H9 (cell line): ENCODE data around the gene TMEM163. TPM values are rescaled to one million over a fixed set of nuclear protein-coding genes. Genes with fewer than 3 reads are reported as not detected.
"Not testable (repeated sequence)": the region's sequence is repeated elsewhere in the genome, so short reads cannot be mapped to it uniquely, and the experiment has no call there.

ENCODE experiments used
- DNase-seq: peaks from one replicate; pipeline ENCODE4 v3.0.0-alpha.2; 2017
- H2AFZ ChIP-seq: one replicate; pipeline ENCODE4 v1.6.1; 2013; ENCODE audit warnings: mild to moderate bottlenecking, low read length, control low read depth, moderate library complexity
- H2AK5ac ChIP-seq: 2 replicates; pipeline ENCODE4 v1.6.1; 2013; ENCODE audit warnings: low read length, control low read depth, mixed read lengths; ENCODE audit not compliant: insufficient read length
- H2BK120ac ChIP-seq: one replicate; pipeline ENCODE4 v1.6.1; 2013; ENCODE audit warnings: low read depth, mild to moderate bottlenecking, low read length, control low read depth, inconsistent platforms; ENCODE audit not compliant: poor library complexity, severe bottlenecking
- H2BK12ac ChIP-seq: 2 replicates; pipeline ENCODE4 v1.6.1; 2013; ENCODE audit warnings: low read length, control low read depth, mixed read lengths, low read depth; ENCODE audit not compliant: insufficient read length
- H2BK15ac ChIP-seq: 2 replicates; pipeline ENCODE4 v1.6.1; 2013; ENCODE audit warnings: low read depth, low read length, control low read depth
- H2BK20ac ChIP-seq: one replicate; pipeline ENCODE4 v1.6.1; 2013; ENCODE audit warnings: low read depth, mild to moderate bottlenecking, low read length, control low read depth, inconsistent platforms; ENCODE audit not compliant: poor library complexity, severe bottlenecking
- H2BK5ac ChIP-seq: 2 replicates; pipeline ENCODE4 v1.6.1; 2013; ENCODE audit warnings: low read length, control low read depth, mixed read lengths; ENCODE audit not compliant: insufficient read length
- H3K14ac ChIP-seq: 2 replicates; pipeline ENCODE4 v1.6.1; 2013; ENCODE audit warnings: low read length, control low read depth; ENCODE audit not compliant: insufficient read depth
- H3K18ac ChIP-seq: 2 replicates; pipeline ENCODE4 v1.6.1; 2013; ENCODE audit warnings: low read depth, mild to moderate bottlenecking, mixed read lengths, low read length, control low read depth; ENCODE audit not compliant: insufficient read length
- H3K23ac ChIP-seq: 2 replicates; pipeline ENCODE4 v1.6.1; 2013; ENCODE audit warnings: low read length, control low read depth, mixed read lengths, low read depth; ENCODE audit not compliant: insufficient read length
- H3K23me2 ChIP-seq: 2 replicates; pipeline ENCODE4 v1.6.1; 2013; ENCODE audit warnings: low read depth, mild to moderate bottlenecking, mixed read lengths, low read length, control low read depth; ENCODE audit not compliant: insufficient read length, poor library complexity, severe bottlenecking
- H3K27ac ChIP-seq: 2 replicates; pipeline ENCODE4 v1.5.1; 2013; ENCODE audit warnings: low read length, control low read depth, mixed read lengths, low read depth; ENCODE audit not compliant: insufficient read length
- H3K27me3 ChIP-seq: 2 replicates; pipeline ENCODE4 v1.6.1; 2013; ENCODE audit warnings: low read length, control low read depth, inconsistent platforms; ENCODE audit not compliant: insufficient read depth
- H3K4ac ChIP-seq: 2 replicates; pipeline ENCODE4 v1.6.1; 2013; ENCODE audit warnings: low read depth, mild to moderate bottlenecking, control low read depth, inconsistent platforms, low read length, moderate library complexity
- H3K4me1 ChIP-seq: 2 replicates; pipeline ENCODE4 v1.6.1; 2013; ENCODE audit warnings: low read length, control low read depth, inconsistent platforms; ENCODE audit not compliant: insufficient read depth
- H3K4me2 ChIP-seq: 2 replicates; pipeline ENCODE4 v1.6.1; 2013; ENCODE audit warnings: low read length, control low read depth, mixed read lengths; ENCODE audit not compliant: insufficient read length, insufficient read depth
- H3K56ac ChIP-seq: 2 replicates; pipeline ENCODE4 v1.6.1; 2013; ENCODE audit warnings: low read depth, mild to moderate bottlenecking, mixed read lengths, low read length, control low read depth; ENCODE audit not compliant: insufficient read length
- H3K79me1 ChIP-seq: 2 replicates; pipeline ENCODE4 v1.6.1; 2013; ENCODE audit warnings: low read depth, mild to moderate bottlenecking, moderate library complexity, low read length, control low read depth, inconsistent platforms; ENCODE audit not compliant: insufficient read depth, poor library complexity, severe bottlenecking
- H3K79me2 ChIP-seq: 2 replicates; pipeline ENCODE4 v1.6.1; 2013; ENCODE audit warnings: low read length, control low read depth, inconsistent platforms; ENCODE audit not compliant: insufficient read depth
- H3K9ac ChIP-seq: 2 replicates; pipeline ENCODE4 v1.6.1; 2013; ENCODE audit warnings: low read length, control low read depth, mixed read lengths; ENCODE audit not compliant: insufficient read length; ENCODE audit errors: extremely low read depth
- H3K9me3 ChIP-seq: one replicate; pipeline ENCODE4 v1.6.1; 2013; ENCODE audit warnings: low read depth, low read length, inconsistent platforms; ENCODE audit not compliant: control insufficient read depth
- H3T11ph ChIP-seq: one replicate; pipeline ENCODE4 v1.6.1; 2013; ENCODE audit warnings: mild to moderate bottlenecking, low read length, control low read depth, inconsistent platforms
- H4K20me1 ChIP-seq: one replicate; pipeline ENCODE4 v1.6.1; 2013; ENCODE audit not compliant: control insufficient read depth, insufficient read length, insufficient read depth
- H4K5ac ChIP-seq: 2 replicates; pipeline ENCODE4 v1.6.1; 2013; ENCODE audit warnings: low read depth, mild to moderate bottlenecking, mixed read lengths, low read length, control low read depth; ENCODE audit not compliant: insufficient read length
- H4K8ac ChIP-seq: replicated peaks from 2 replicates; pipeline ENCODE4 v1.6.1; 2013; ENCODE audit warnings: low read length, control low read depth, mixed read lengths, low read depth; ENCODE audit not compliant: insufficient read length
- H4K91ac ChIP-seq: 2 replicates; pipeline ENCODE4 v1.6.1; 2013; ENCODE audit warnings: low read depth, mild to moderate bottlenecking, moderate library complexity, mixed read lengths, low read length, control low read depth; ENCODE audit not compliant: insufficient read length
- H3K27ac Mint-ChIP-seq, 3 experiments: 2 replicates in 2 of 3; 3 replicates in 1 of 3; pipeline ENCODE4 v1.8.0; 2020 to 2021; ENCODE audit warnings: mixed read lengths in 3 of 3, mild to moderate bottlenecking in 1 of 3, moderate library complexity in 1 of 3
- H3K27me3 Mint-ChIP-seq: 2 replicates; pipeline ENCODE4 v1.8.0; 2021; ENCODE audit warnings: low read depth, mild to moderate bottlenecking, moderate library complexity, mixed read lengths
- H3K36me3 Mint-ChIP-seq, 3 experiments: 2 replicates in 2 of 3; 3 replicates in 1 of 3; pipeline ENCODE4 v1.8.0; 2020 to 2021; ENCODE audit warnings: low read depth in 3 of 3, mixed read lengths in 3 of 3; ENCODE audit not compliant: insufficient read depth in 1 of 3
- H3K4me1 Mint-ChIP-seq, 2 experiments: 2 replicates each; pipeline ENCODE4 v1.8.0; 2020; ENCODE audit warnings: mixed read lengths in 2 of 2
- H3K4me3 Mint-ChIP-seq, 2 experiments: 2 replicates in 1 of 2; 3 replicates in 1 of 2; pipeline ENCODE4 v1.8.0; 2020 to 2021; ENCODE audit warnings: mild to moderate bottlenecking in 2 of 2, mixed read lengths in 2 of 2, moderate library complexity in 1 of 2
- H3K9me3 Mint-ChIP-seq, 2 experiments: 2 replicates in 1 of 2; 3 replicates in 1 of 2; pipeline ENCODE4 v1.8.0; 2020; ENCODE audit warnings: mild to moderate bottlenecking in 2 of 2, mixed read lengths in 2 of 2, moderate library complexity in 1 of 2
- CTCF ChIP-seq: fragments of 200-600 bp; sonication (generic); conservative IDR thresholded peaks from 3 replicates; pipeline ENCODE4 v1.8.0; 2021; ENCODE audit warnings: antibody characterized with exemption, mild to moderate bottlenecking
- WGBS: extraction: QIAGEN DNeasy Blood & Tissue Kit; methylation state at CpG from one replicate; pipeline ENCODE4 v1.1.7; 2013; ENCODE audit warnings: missing lambda C conversion rate, low lambda C conversion rate, mixed read lengths; ENCODE audit not compliant: insufficient read length; ENCODE audit errors: extremely low coverage; 5-methylcytosine and 5-hydroxymethylcytosine counted together
- total RNA-seq: library from RNA; stranded (reverse); gene quantifications from 2 replicates; pipeline ENCODE4 v1.2.1, GENCODE V29; 2021

The TMEM163 gene
- total RNA-seq, 1 experiment from 2014 or later: 0.39 TPM

- Histone ChIP-seq H3K23me2 (no peaks in the 10 kb centered on the region), H3K4me1 (no peaks in the 10 kb centered on the region), H3K79me2 (no peaks in the 10 kb centered on the region), H3K18ac (no peak overlapping the region), H2BK120ac (no peak overlapping the region), H3K27me3 (no peaks in the 10 kb centered on the region), H3K4ac (no peak overlapping the region), H2AK5ac (no peak overlapping the region), H3K9me3 (no peaks in the 10 kb centered on the region), H4K5ac (no peak overlapping the region), H3K4me2 (no peak overlapping the region), H2BK15ac (no peak overlapping the region), H2AFZ (no peak overlapping the region), H4K20me1 (peaks cover 2% of the 10 kb centered on the region), H3T11ph (no peak overlapping the region), H3K27ac (no peak overlapping the region), H3K9ac (no peak overlapping the region), H3K56ac (no peak overlapping the region), H3K79me1 (no peaks in the 10 kb centered on the region), H2BK5ac (no peak overlapping the region), H2BK12ac (no peak overlapping the region), H4K91ac (no peak overlapping the region), H2BK20ac (no peak overlapping the region), H3K23ac (no peak overlapping the region), H4K8ac (no peak overlapping the region), H3K14ac (no peak overlapping the region)
- peaks cover 6 to 11% (median 11%) of the 10 kb centered on the region in 3 experiments; a peak in 4 of 7 replicates for H3K36me3 Mint-ChIP-seq
- H3K4me1 Mint-ChIP-seq: peaks cover 4 to 10% of the 10 kb centered on the region in 2 experiments
- peak; percentile 43 for DNase-seq
- no peak overlapping the region; a peak in 1 of 7 replicates for H3K27ac Mint-ChIP-seq
- no peaks in the 10 kb centered on the region; the same call in 1 of the 2 replicates for H3K27me3 Mint-ChIP-seq
- no peak overlapping the region for H3K4me3 Mint-ChIP-seq
- H3K9me3 Mint-ChIP-seq: peaks cover 12 to 13% of the 10 kb centered on the region in 2 experiments
- peak; percentile 82 for TF ChIP-seq CTCF
- WGBS: no CpG with 5 or more reads among the region's 12 CpGs
Measured at GRCh38 chr2:134657650-134658250, 61.0 kb downstream of the TMEM163 start.

DNA sequence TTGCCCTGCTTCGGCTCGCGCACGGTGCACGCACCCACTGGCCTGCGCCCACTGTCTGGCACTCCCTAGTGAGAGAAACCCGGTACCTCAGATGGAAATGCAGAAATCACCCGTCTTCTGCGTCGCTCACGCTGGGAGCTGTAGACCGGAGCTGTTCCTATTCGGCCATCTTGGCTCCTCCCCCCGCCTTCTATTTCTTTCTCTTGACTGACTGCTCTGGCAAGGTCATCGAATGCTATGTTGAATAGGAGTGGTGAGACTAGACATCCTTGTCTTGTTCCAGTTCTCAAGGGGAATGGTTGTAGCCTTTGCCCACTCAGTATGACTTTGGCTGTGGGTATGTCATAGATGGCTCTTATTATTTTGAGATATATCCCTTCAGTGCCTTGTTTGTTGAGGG is 62.4 kb downstream of the TMEM163 start:
- H4K5ac ChIP-seq, H3K79me1 ChIP-seq, H3K9ac ChIP-seq, H3K4ac ChIP-seq, H3K4me2 ChIP-seq, H3K56ac ChIP-seq, H3K9me3 ChIP-seq, H3K27me3 ChIP-seq, H3K27ac Mint-ChIP-seq, H3K18ac ChIP-seq, H2BK15ac ChIP-seq, H3K27me3 Mint-ChIP-seq, H3K23ac ChIP-seq, H4K8ac ChIP-seq, H3K14ac ChIP-seq, H2AFZ ChIP-seq, H3T11ph ChIP-seq, H2AK5ac ChIP-seq, H2BK20ac ChIP-seq, H2BK120ac ChIP-seq, H2BK5ac ChIP-seq, H3K4me1 ChIP-seq, H3K79me2 ChIP-seq, H2BK12ac ChIP-seq, H4K91ac ChIP-seq, H4K20me1 ChIP-seq, H3K23me2 ChIP-seq, H3K27ac ChIP-seq: not testable (repeated sequence)
- DNase-seq: peak; percentile 41
- WGBS: no CpG with 5 or more reads among the region's 15 CpGs
- Mint-ChIP-seq H3K4me3 (peak overlapping the region; percentile 40 to 41; a peak in 3 of 5 replicates), H3K4me1 (peaks cover 4 to 10% of the 10 kb centered on the region in 2 experiments), H3K9me3 (peaks cover 12 to 13% of the 10 kb centered on the region in 2 experiments), H3K36me3 (peaks cover 6 to 11% (median 11%) of the 10 kb centered on the region in 3 experiments; a peak in 4 of 7 replicates)
